ENCODE data around the gene TFAP2D.

Gene TFAP2D

DNA sequence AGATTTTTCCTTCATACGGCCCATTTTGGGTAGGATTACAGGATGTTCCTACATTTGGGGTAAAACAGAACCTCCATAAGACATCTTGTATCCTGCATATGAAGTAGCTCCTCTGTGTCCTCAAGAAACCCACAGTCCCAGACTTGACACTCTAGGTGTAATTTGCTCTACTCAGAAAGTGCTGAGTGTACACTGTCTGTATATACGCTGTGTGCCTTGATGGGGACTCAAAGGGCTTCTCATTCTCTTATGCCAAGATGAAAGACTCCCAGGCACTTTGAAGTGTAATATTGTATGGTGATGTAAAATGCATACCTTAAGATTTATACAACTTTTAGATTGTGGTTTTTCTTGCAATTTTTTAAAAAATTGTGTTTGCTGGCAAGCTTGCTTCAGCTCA is 5.2 kb downstream of the TFAP2D start:
- no peak for TF ChIP-seq ZFX (IDR thresholded peaks at IDR 0.05)
- TF ChIP-seq, protein P1, sequence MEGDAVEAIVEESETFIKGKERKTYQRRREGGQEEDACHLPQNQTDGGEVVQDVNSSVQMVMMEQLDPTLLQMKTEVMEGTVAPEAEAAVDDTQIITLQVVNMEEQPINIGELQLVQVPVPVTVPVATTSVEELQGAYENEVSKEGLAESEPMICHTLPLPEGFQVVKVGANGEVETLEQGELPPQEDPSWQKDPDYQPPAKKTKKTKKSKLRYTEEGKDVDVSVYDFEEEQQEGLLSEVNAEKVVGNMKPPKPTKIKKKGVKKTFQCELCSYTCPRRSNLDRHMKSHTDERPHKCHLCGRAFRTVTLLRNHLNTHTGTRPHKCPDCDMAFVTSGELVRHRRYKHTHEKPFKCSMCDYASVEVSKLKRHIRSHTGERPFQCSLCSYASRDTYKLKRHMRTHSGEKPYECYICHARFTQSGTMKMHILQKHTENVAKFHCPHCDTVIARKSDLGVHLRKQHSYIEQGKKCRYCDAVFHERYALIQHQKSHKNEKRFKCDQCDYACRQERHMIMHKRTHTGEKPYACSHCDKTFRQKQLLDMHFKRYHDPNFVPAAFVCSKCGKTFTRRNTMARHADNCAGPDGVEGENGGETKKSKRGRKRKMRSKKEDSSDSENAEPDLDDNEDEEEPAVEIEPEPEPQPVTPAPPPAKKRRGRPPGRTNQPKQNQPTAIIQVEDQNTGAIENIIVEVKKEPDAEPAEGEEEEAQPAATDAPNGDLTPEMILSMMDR (conservative IDR thresholded peaks at IDR 0.05): no peak

DNA sequence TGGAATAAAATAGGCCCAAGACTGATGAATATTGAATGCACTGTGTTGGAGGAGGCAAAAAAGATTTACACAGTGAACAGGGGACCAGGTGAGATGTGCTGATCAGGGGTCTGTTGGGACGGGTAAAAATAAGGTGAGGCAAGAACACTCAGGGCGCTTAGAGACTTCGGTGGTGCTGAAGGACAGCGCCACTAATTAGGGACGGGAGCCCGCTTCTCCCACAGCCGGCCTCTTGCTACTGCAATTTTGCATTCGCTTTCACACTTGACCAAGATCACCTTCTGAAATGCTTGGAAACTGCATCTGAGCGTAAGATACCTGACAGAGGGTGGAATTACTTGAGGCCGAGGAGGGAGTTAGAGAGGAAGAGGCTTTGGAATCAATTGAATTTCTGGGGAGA is 7.3 kb downstream of the TFAP2D start:
- TF ChIP-seq ZFX (IDR thresholded peaks at IDR 0.05): no peak
- TF ChIP-seq, protein P1 (conservative IDR thresholded peaks at IDR 0.05): no peak
- no peak overlapping the region for H3K27ac ChIP-seq

More for the DNA sequence above, 5.2 kb downstream of the TFAP2D start:
- H3K27ac ChIP-seq: no peak overlapping the region

DNA sequence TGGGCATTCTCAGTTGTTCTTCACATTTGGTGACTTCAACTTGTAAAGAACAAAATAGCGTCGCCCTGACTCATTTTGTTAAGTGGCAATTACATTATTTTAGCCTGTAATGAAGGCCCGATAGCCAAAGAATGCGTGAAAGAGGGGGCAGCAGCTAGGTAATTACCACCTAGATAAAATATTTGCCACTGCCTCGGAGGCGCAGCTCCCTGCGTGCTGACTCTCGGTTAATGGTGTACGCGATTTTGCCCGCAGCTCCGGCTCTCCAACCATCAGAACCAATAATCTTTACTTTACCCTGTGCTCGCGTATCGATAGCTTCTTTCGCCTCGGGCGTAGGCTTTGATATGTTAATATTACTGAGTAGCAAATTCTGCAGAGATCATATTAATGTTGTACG is 8.7 kb downstream of the TFAP2D start:
- TF ChIP-seq, protein P1 (conservative IDR thresholded peaks at IDR 0.05): no peak
- H3K27ac ChIP-seq: no peak overlapping the region

DNA sequence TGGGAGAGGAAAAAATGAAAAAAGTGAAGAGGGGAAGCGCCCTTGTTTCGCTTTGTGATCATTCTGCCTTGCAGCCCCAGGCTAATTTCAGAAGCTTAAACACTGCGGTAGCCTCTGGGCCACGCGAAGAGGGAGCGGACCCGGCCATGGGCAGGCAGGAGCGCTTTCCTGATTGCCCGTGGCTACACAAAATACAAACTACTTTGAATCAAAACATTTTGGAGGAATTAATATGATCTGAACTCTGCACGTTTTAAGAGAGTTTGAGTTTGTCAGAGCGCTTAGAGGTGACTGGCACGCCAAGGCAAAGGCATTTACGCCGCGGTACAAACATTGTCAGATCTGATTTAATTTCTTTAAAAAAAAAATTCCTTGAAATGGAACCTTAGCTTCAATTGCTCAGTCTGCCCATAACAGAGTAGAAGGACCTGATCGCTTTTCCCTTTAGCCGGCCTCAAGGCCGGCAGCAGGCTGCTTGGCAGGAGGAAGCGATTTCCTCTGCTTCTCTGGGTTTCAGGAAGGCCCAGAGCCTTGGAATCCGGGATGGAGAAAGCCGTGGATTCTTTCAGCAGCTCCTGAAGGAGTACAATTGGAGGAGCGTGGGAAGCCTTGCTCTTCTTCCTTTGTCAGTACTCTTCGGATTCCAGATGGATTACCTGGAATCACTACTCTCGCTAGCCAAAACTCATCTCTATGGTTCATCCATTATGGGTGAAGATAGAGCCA is 9.7 kb downstream of the TFAP2D start:
- no peak for TF ChIP-seq ZFX (IDR thresholded peaks at IDR 0.05)
- TF ChIP-seq, protein P1 (conservative IDR thresholded peaks at IDR 0.05): no peak
- no peak overlapping the region for H3K27ac ChIP-seq

DNA sequence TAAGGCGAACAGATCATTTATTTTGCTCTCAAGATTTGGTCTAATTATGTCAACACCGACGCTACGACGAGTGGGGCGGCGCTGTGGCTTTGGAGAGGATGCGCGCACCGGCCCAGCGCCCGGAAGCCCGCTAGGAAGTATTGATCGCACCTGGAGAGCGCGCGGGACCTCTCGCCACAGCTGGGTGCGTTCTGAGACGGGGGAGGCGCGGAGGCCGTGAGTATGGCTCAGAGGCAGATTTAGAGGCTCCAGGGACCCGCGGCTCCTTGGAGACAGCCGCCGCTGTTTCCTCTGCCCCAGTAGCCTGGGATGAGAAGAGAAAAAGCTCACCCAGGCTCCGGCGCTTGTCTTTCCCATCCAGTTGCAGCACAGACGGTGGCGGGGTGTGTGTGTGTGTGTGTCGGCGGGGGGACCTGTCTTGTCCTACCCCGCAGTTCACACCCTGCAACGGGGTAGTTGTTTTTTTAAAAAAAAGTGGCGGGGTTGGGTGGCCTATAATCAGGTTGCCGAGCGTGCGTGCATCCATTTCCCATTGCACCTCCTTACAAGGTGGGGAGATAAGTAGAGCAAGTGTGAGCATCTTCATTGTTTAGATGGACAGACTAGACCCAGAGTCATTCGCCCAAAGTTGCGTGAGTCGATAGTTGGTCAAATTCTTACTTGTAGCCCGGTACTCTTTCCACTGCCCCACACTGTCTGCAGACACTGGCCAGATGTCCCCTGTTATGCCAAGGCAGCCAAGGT is 11.2 kb downstream of the TFAP2D start:
- no peak overlapping the region for H3K27ac ChIP-seq
- TF ChIP-seq ZFX (IDR thresholded peaks at IDR 0.05): no peak
- TF ChIP-seq, protein P1 (conservative IDR thresholded peaks at IDR 0.05): no peak

DNA sequence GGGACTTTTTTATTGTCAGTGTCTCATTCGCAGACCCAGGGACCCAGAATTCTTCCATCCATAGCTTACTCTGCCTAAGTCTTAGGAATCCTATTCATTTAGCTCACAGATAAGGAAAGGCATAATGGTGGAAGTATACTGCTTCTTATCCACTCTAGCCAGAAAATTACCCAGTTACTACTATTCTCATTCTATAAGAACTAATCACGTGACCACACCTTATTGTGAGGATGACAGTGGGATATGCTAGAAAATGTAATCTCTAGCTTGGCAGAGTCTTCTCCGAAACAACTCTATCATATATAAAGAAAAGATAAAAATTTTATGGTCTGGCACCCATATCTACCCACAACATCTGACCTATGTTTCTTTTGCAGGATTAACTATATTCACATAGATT is 21.2 kb downstream of the TFAP2D start:
- TF ChIP-seq, protein P1 (conservative IDR thresholded peaks at IDR 0.05): no peak
- TF ChIP-seq ZFX (IDR thresholded peaks at IDR 0.05): no peak

DNA sequence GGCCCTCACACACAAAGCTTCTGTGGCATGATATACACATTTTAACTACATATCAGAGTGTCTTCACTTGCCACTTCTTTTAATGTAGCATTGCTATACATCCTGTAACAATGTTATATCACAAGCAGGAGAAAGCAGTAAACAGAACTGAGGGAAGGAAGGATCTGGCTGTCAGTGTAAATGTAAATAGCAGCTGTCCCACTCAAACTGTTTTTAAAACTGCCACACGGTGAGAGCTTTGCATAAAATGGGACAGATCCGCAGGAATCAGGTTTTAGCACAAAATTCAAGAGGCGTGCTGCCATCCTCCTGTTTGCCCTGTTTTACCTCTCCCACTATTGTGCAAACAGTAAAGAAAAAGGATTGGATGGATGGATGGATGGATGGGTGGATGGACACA is 28.8 kb downstream of the TFAP2D start:
- TF ChIP-seq, protein P1 (conservative IDR thresholded peaks at IDR 0.05): no peak
- TF ChIP-seq ZFX (IDR thresholded peaks at IDR 0.05): no peak
- H3K27ac ChIP-seq: no peak overlapping the region

More for the DNA sequence above, 21.2 kb downstream of the TFAP2D start:
- no peak overlapping the region for H3K27ac ChIP-seq

All from C4-2B (cell line).